Heart right ventricle (tissue), 16 donors: ENCODE data around the gene MALT1. TPM values are rescaled to one million over a fixed set of nuclear protein-coding genes. Genes with fewer than 3 reads are reported as not detected.

Experiments used
- ATAC-seq, 8 donors: fragments of 200-7000 bp; cut with Tn5 transposase; one replicate each; pipeline ENCODE4 v1.9.1; 2020; ENCODE audit warnings: mild to moderate bottlenecking in 8 of 8, moderate library complexity in 8 of 8, moderate number of reproducible peaks in 1 of 8
- DNase-seq, 2 donors: peaks; one replicate each; pipeline ENCODE4 v3.0.0-alpha.2; 2020
- H3K27ac ChIP-seq, 10 donors: fragments of 200-600 bp; sonication (generic) in 2 of 10; one replicate each; pipeline versions ENCODE4 v1.5.0 to v1.8.0; 2020 to 2022; ENCODE audit warnings: mild to moderate bottlenecking in 3 of 10
- H3K27me3 ChIP-seq, 7 donors: fragments of 200-600 bp; one replicate each; pipeline ENCODE4 v1.8.0; 2021 to 2022; ENCODE audit warnings: mild to moderate bottlenecking in 2 of 7
- H3K36me3 ChIP-seq, 9 donors: fragments of 200-600 bp; sonication (generic) in 1 of 9; one replicate each; pipeline versions ENCODE4 v1.5.0 to v1.8.0; 2020 to 2022; ENCODE audit warnings: mild to moderate bottlenecking in 2 of 9
- H3K4me1 ChIP-seq, 9 donors: fragments of 200-600 bp; sonication (generic) in 1 of 9; one replicate each; pipeline versions ENCODE4 v1.5.0 to v1.8.0; 2020 to 2022; ENCODE audit warnings: mild to moderate bottlenecking in 4 of 9
- H3K4me3 ChIP-seq, 10 donors: fragments of 200-600 bp; sonication (generic) in 2 of 10; one replicate each; pipeline versions ENCODE4 v1.5.0 to v1.8.0; 2020 to 2022; ENCODE audit warnings: mild to moderate bottlenecking in 7 of 10, moderate library complexity in 2 of 10
- H3K9me3 ChIP-seq, 11 donors: fragments of 200-600 bp in 10 of 11; sonication (generic) in 2 of 11; one replicate each; pipeline versions ENCODE4 v1.5.0 to v1.8.0; 2013 to 2022; ENCODE audit warnings: mild to moderate bottlenecking in 2 of 11, control low read depth in 1 of 11, moderate library complexity in 1 of 11
- CTCF ChIP-seq, 9 donors: fragments of 200-600 bp; sonication (generic) in 2 of 9; IDR thresholded peaks; one replicate each; pipeline versions ENCODE4 v1.5.0 to v1.8.0; 2021 to 2022; ENCODE audit warnings: antibody characterized with exemption in 9 of 9, mild to moderate bottlenecking in 5 of 9, moderate library complexity in 1 of 9
- WGBS, 2 donors: extraction: QIAGEN DNeasy Blood & Tissue Kit; methylation state at CpG; one replicate each; pipeline ENCODE4 v1.1.7; 2013; ENCODE audit warnings: inconsistent platforms in 1 of 2; 5-methylcytosine and 5-hydroxymethylcytosine counted together
- intact Hi-C, 10 donors: fragments of 100-400 bp; cut with DNase I; formaldehyde crosslinking; loops; one replicate each; pipeline versions ENCODE4 v1.11.1 to v1.14.2; 2022
- polyA plus RNA-seq, 2 donors: library from polyadenylated mRNA; stranded (reverse); fragments of 200-250 nt; gene quantifications; one replicate each; pipeline ENCODE4 v1.2.3, GENCODE V29; 2013
- total RNA-seq, 10 donors: library from RNA; stranded (reverse); fragmentation: NEBNext Ultra II Directional in 3 of 10; extraction: Animal tissue kit (Norgen Biotek cat#: 25700) in 3 of 10; gene quantifications; one replicate each; pipeline versions ENCODE4 v1.2.1 to v1.2.4, GENCODE V29; 2021 to 2023
- donor health status: Arrhythmogenic right ventricular cardiomyopathy.
- donor health status: ischemic (EF 13 %, LVEDD 7.1; RV severe dilation, severe dysfunction).
- donor health status: healthy with polysubstance abuse.
- donor health status: DM: no; HTN: yes; CAD: no.
- donor health status: DM: no; HTN: no; CAD: no.
- donor health status: ischemic (EF 25% LVEDD 6.9; RV normal size, moderate dysfunction).
- donor health status: ischemic (EF 25% LVEDD 5.7; RV mildly dilated, moderate dysfunction).
- donor health status: healthy.
- donor health status: DM: yes; HTN: yes; CAD: no.
- donor health status: Ischemic cardiomyopathy.
- donor health status: ischemic (EF 35%, LVEDD 5.7; RV mildly dilated, moderate dysfunction).
- donor health status: nonischemic (EF 11% LVEDD 7.7; RV severe dilation, severe dysfunction).
- donor health status: DM: yes; HTN: yes; CAD: no.
- donor health status: PGD.
- donor health status: ischemic (EF 29% LVEDD 5.4; RV normal size, mild dysfunction).
- donor health status: nonischemic (EF 23%, LVEDD 6.1; RV moderate dilation, normal function).

MALT1 gene
- total and polyA plus RNA-seq, 12 donors: 4.4 to 20.0 (median 10.6) TPM

DNA sequence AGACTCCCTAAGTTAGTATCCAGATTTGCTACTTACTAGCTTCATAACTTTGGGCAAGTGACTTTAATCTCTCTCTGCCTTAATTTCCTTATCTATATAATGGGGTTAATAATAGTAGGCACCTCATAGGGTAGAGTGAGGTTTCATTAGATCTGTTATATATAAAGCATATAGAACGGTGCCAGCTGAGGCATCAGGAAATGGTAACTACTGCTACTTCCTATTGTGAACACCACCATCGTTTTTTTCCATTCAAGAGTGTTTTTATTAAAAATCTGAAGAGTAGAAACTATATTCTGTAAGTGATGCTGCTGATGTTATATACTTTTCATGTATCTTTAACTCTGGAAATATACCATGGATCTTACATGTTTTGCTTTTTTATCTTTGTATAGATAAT lies 44.3 kb downstream of the MALT1 start:
- 60% methylated on average over 2 of the region's 2 CpGs for WGBS, 2 donors
- DNase-seq: no peak

GRCh38 chr18:58716060-58716756 lies 44.9 kb downstream of the MALT1 start:
- Histone ChIP-seq H3K4me1 (peaks cover 0 to 12% (median 0%) of the 10 kb centered on the region in 9 donors), H3K36me3 (peaks cover 0 to 69% (median 0%) of the 10 kb centered on the region in 9 donors), H3K27ac (no peak overlapping the region), H3K9me3 (no peaks in the 10 kb centered on the region), H3K4me3 (no peak overlapping the region), H3K27me3 (no peaks in the 10 kb centered on the region)
- intact Hi-C loops: loop anchor here in 1 of 10 donors (5.0 kb wide), 1 partner anchor 526 kb away; no protein-coding TSS in a partner anchor
- DNase-seq (no peak), ATAC-seq (no peak)
- TF ChIP-seq CTCF (IDR thresholded peaks at IDR 0.05): no peak
- WGBS, 2 donors: 77 to 78% methylated on average over 4 of the region's 4 CpGs

More for the DNA sequence above, 44.3 kb downstream of the MALT1 start:
- intact Hi-C loops: loop anchor here in 1 of 10 donors (5.0 kb wide), 1 partner anchor 527 kb away; no protein-coding TSS in a partner anchor
- Histone ChIP-seq H3K27me3 (no peaks in the 10 kb centered on the region), H3K27ac (no peak overlapping the region), H3K4me1 (peaks cover 0 to 12% (median 0%) of the 10 kb centered on the region in 9 donors), H3K36me3 (peaks cover 0 to 69% (median 0%) of the 10 kb centered on the region in 9 donors), H3K4me3 (no peak overlapping the region), H3K9me3 (no peaks in the 10 kb centered on the region)
- TF ChIP-seq CTCF (IDR thresholded peaks at IDR 0.05): no peak
- ATAC-seq: no peak

GRCh38 chr18:58721566-58722239 lies 50.4 kb downstream of the MALT1 start:
- Histone ChIP-seq H3K4me3 (no peak overlapping the region), H3K4me1 (peaks cover 0 to 14% (median 3%) of the 10 kb centered on the region in 9 donors), H3K36me3 (peaks cover 0 to 81% (median 0%) of the 10 kb centered on the region in 9 donors), H3K9me3 (no peaks in the 10 kb centered on the region), H3K27ac (peak overlapping the region in 8 of 10 donors; percentile 5 to 79 (median 64)), H3K27me3 (no peaks in the 10 kb centered on the region)
- peak; percentile 62 to 64 for DNase-seq
- ATAC-seq: peak; percentile 79 to 100 (median 98)
- WGBS, 2 donors: 48 to 70% methylated on average over 9 of the region's 9 CpGs
- TF ChIP-seq CTCF (IDR thresholded peaks at IDR 0.05): no peak
- intact Hi-C loops: loop anchor here in 2 of 10 donors (5.0 to 10.0 kb wide), 2 partner anchors 41 to 47 kb away; partner anchors contain the start of gene MALT1 (in 1 of the 2)

DNA sequence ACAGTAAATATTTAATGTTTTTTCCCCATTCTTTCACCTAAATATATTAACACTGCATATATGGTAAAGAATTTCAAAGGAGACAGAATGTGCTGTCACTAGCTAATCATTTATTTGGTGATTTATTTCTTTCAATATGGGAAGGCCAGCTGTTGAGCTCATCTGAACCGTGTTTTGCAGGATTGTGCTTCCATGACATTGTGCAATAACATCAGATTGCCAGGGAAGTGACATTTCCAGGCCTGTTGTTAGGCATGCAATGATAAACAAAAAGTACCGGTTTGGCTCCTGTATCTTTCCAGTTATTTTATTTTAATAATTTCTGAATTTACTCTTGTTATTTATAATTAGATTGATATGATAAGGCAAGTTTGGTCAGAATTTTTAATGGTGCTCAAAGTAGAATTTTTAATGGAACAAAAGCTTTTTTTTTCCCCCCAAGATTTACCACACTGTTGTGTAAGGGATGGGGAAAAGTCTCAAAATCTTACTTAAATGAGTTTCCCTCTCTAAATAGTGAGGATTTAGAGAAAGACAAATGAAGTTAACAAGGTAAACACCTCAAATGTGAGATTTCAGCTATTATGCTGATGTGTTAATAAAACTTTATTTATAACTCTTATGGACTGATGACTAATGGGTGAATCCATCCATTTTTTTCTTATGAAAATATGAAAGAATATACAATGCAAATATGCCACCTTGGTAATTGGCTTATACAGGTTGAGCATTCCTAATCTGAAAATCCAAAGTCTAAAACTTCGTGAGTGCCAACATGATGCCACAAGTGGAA lies 52.7 kb downstream of the MALT1 start:
- peak overlapping the region in 2 of 10 donors; percentile 7 to 19 for H3K27ac ChIP-seq
- H3K27me3 ChIP-seq: no peaks in the 10 kb centered on the region
- intact Hi-C loops: loop anchor here in 2 of 10 donors (5.0 to 10.0 kb wide), 2 partner anchors 38 to 49 kb away; partner anchors contain the start of gene MALT1 (in 1 of the 2)
- WGBS, 2 donors: 44 to 49% methylated on average over 3 of the region's 3 CpGs
- no peak for TF ChIP-seq CTCF (IDR thresholded peaks at IDR 0.05)
- H3K4me3 ChIP-seq: no peak overlapping the region
- peaks cover 0 to 14% (median 3%) of the 10 kb centered on the region in 9 donors for H3K4me1 ChIP-seq
- no peaks in the 10 kb centered on the region for H3K9me3 ChIP-seq
- DNase-seq (no peak), ATAC-seq (peak in 3 of 8 donors; percentile 52 to 63 (median 61))
- H3K36me3 ChIP-seq: peaks cover 0 to 72% (median 0%) of the 10 kb centered on the region in 9 donors
